Smooth muscle cell (in vitro differentiated cells): ENCODE data around the gene VCAM1. TPM values are rescaled to one million over a fixed set of nuclear protein-coding genes. Genes with fewer than 3 reads are reported as not detected.

Source experiments
- DNase-seq: peaks from one replicate; lab custom pipeline; 2025; ENCODE audit not compliant: unreplicated experiment; lab: John Stamatoyannopoulos, UW
- H2AFZ ChIP-seq: fragments of 200-600 bp; sonication (generic); 2 replicates; pipeline ENCODE4 v1.6.0; 2016; ENCODE audit warnings: antibody characterized with exemption, low read depth, mild to moderate bottlenecking
- H3F3A ChIP-seq: fragments of 200-600 bp; sonication (generic); 2 replicates; pipeline ENCODE4 v1.6.0; 2017; ENCODE audit warnings: antibody characterized with exemption, low read depth
- H3K27ac ChIP-seq: fragments of 200-600 bp; sonication (generic); 2 replicates; pipeline ENCODE4 v1.5.1; 2016; ENCODE audit warnings: low read depth, mild to moderate bottlenecking
- H3K27me3 ChIP-seq: fragments of 200-600 bp; sonication (generic); 2 replicates; pipeline ENCODE4 v1.6.1; 2016; ENCODE audit warnings: low read depth, mild to moderate bottlenecking
- H3K36me3 ChIP-seq: fragments of 200-600 bp; sonication (generic); 2 replicates; pipeline ENCODE4 v1.5.1; 2016; ENCODE audit warnings: low read depth
- H3K4me1 ChIP-seq: fragments of 200-600 bp; sonication (generic); 2 replicates; pipeline ENCODE4 v1.5.1; 2016; ENCODE audit warnings: low read depth
- H3K4me2 ChIP-seq: fragments of 200-600 bp; sonication (generic); 2 replicates; pipeline ENCODE4 v1.6.0; 2016; ENCODE audit warnings: mild to moderate bottlenecking
- H3K4me3 ChIP-seq: fragments of 200-600 bp; sonication (generic); 2 replicates; pipeline ENCODE4 v1.5.1; 2016; ENCODE audit warnings: mild to moderate bottlenecking
- H3K79me2 ChIP-seq: fragments of 200-600 bp; sonication (generic); 2 replicates; pipeline ENCODE4 v1.6.0; 2016; ENCODE audit warnings: low read depth, mild to moderate bottlenecking
- H3K9ac ChIP-seq: fragments of 200-600 bp; sonication (generic); 2 replicates; pipeline ENCODE4 v1.6.0; 2016; ENCODE audit warnings: low read depth
- H3K9me3 ChIP-seq: fragments of 200-600 bp; sonication (generic); replicated peaks from 2 replicates; pipeline ENCODE4 v1.5.1; 2016; ENCODE audit warnings: low read depth
- H4K20me1 ChIP-seq: fragments of 200-600 bp; sonication (generic); 2 replicates; pipeline ENCODE4 v1.6.0; 2016; ENCODE audit warnings: low read depth
- WGBS: methylation state at CpG from one replicate; pipeline ENCODE4 v1.1.7; 2016; ENCODE audit warnings: low lambda C conversion rate; 5-methylcytosine and 5-hydroxymethylcytosine counted together
- polyA plus RNA-seq: library from polyadenylated mRNA; unstranded; fragments of >200 nt; fragmentation: Nextera tagmentation; extraction: Ambion mirVana; gene quantifications from 2 replicates; pipeline ENCODE4 v1.2.1, GENCODE V29; 2016
- total RNA-seq: library from RNA; depleted of rRNA; stranded (reverse); fragments of >200 nt; gene quantifications from 2 replicates; pipeline ENCODE4 v1.2.3, GENCODE V29; 2014
- TF ChIP-seq, protein P1 (sequence below): fragments of 200-600 bp; sonication (generic); IDR thresholded peaks from 2 replicates; pipeline ENCODE4 v1.5.1; 2017; ENCODE audit warnings: borderline replicate concordance, mild to moderate bottlenecking, antibody characterized with exemption; ENCODE audit not compliant: insufficient read depth, poor library complexity, severe bottlenecking

The VCAM1 gene
- total and polyA plus RNA-seq, 2 experiments from 2014 or later = 63.8 to 105 TPM

DNA sequence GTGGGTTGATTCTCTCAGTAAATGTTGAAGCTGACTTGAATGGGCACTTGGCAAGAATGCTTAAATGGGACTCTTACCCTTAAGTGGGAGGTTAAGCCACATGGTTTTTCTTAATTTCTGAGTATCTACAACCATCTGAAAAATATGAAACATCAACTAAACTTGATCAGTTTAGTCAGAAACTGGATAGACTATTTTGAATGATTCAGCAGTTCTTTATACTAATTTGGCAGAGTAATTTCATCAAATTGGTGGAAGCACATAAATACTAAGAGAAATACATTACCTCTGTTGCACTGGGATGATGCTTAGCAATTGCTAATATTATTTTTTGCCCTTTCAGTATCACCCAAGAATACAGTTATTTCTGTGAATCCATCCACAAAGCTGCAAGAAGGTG lies 4.7 kb downstream of the VCAM1 start:
- peaks cover 23% of the 10 kb centered on the region for H3K4me1 ChIP-seq
- no peak overlapping the region for H3K27ac ChIP-seq

DNA sequence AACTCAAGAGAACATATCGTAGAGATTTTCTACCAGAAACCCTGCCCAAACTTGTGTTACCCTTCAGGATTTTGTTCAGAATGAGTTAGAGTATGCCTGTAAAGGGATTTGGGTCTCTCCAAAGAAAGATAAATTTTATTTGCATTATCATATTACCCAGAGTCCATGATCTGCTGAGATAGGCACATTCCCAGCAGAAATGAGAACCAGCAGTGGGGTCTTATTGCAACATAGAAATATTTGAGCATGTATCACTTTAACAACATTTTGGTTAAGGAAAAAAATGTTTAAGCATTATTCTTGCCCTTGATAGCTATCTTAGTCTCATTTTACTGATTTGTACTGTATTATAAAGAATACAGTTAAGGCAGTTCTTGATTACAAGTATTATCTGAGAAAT lies 10.6 kb downstream of the VCAM1 start:
- no peaks in the 10 kb centered on the region for H4K20me1 ChIP-seq
- no peak overlapping the region for H3K27ac ChIP-seq
- 92% methylated on average over 1 of the region's 1 CpG for WGBS
- H3K79me2 ChIP-seq = no peaks in the 10 kb centered on the region
- H3K4me3 ChIP-seq = no peak overlapping the region
- peaks cover 11% of the 10 kb centered on the region for H3K4me1 ChIP-seq
- TF ChIP-seq, protein P1, sequence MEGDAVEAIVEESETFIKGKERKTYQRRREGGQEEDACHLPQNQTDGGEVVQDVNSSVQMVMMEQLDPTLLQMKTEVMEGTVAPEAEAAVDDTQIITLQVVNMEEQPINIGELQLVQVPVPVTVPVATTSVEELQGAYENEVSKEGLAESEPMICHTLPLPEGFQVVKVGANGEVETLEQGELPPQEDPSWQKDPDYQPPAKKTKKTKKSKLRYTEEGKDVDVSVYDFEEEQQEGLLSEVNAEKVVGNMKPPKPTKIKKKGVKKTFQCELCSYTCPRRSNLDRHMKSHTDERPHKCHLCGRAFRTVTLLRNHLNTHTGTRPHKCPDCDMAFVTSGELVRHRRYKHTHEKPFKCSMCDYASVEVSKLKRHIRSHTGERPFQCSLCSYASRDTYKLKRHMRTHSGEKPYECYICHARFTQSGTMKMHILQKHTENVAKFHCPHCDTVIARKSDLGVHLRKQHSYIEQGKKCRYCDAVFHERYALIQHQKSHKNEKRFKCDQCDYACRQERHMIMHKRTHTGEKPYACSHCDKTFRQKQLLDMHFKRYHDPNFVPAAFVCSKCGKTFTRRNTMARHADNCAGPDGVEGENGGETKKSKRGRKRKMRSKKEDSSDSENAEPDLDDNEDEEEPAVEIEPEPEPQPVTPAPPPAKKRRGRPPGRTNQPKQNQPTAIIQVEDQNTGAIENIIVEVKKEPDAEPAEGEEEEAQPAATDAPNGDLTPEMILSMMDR = no peak
- H3K27me3 ChIP-seq = no peaks in the 10 kb centered on the region
- no peaks in the 10 kb centered on the region for H3K9me3 ChIP-seq
- no peak overlapping the region for H2AFZ ChIP-seq
- H3K4me2 ChIP-seq = no peak overlapping the region
- no peak overlapping the region for H3K9ac ChIP-seq
- peaks cover 5% of the 10 kb centered on the region for H3K36me3 ChIP-seq
- H3F3A ChIP-seq = no peaks in the 10 kb centered on the region
- DNase-seq = no peak

More for the DNA sequence above, 4.7 kb downstream of the VCAM1 start:
- Histone ChIP-seq H3K79me2 (peaks cover 14% of the 10 kb centered on the region), H3F3A (no peaks in the 10 kb centered on the region), H2AFZ (no peak overlapping the region), H3K4me3 (no peak overlapping the region), H3K27me3 (no peaks in the 10 kb centered on the region), H3K9me3 (no peaks in the 10 kb centered on the region), H3K4me2 (no peak overlapping the region), H3K9ac (no peak overlapping the region), H3K36me3 (no peaks in the 10 kb centered on the region), H4K20me1 (no peaks in the 10 kb centered on the region)
- DNase-seq = no peak
- TF ChIP-seq, protein P1 = no peak

DNA sequence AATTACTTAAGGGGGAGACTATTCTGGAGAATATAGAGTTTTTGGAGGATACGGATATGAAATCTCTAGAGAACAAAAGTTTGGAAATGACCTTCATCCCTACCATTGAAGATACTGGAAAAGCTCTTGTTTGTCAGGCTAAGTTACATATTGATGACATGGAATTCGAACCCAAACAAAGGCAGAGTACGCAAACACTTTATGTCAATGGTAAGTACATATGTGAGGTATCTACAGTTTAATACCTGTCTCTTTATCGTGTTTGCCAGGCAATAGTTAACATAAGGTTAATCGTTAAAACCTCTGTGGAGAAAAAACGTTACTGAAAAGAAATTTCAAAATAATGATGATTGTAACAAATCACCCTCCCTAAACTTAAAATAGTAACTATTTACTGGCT lies 11.8 kb downstream of the VCAM1 start:
- Histone ChIP-seq H3K9ac (no peak overlapping the region), H3F3A (no peaks in the 10 kb centered on the region), H3K4me3 (no peak overlapping the region), H3K4me2 (no peak overlapping the region), H2AFZ (no peak overlapping the region), H3K36me3 (peaks cover 5% of the 10 kb centered on the region), H4K20me1 (no peaks in the 10 kb centered on the region), H3K27me3 (no peaks in the 10 kb centered on the region), H3K27ac (no peak overlapping the region), H3K4me1 (peaks cover 22% of the 10 kb centered on the region), H3K9me3 (no peaks in the 10 kb centered on the region), H3K79me2 (no peaks in the 10 kb centered on the region)
- TF ChIP-seq, protein P1 = no peak
- no peak for DNase-seq
- WGBS = 91% methylated on average over 6 of the region's 6 CpGs

DNA sequence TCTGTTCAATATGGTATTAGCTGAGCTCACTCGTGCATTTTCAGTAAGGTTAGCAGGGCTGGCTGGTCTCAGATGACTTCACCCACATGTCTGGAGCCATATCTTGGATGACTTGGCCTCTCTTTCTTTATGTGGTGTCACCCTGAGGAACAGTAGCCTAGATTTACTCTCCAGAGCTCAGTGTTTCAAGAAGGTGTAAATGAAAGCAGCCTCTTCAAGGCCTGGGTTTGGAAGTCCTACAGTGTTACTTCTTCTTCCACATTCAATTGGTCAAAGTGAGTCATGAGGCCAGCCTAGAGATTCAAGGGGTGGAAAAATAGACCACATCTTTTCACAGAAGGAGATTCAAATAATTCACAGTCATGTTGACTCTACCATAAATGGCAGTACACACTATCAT lies 12.2 kb downstream of the VCAM1 start:
- H3K36me3 ChIP-seq = peaks cover 5% of the 10 kb centered on the region
- no peak overlapping the region for H3K4me3 ChIP-seq
- 71% methylated on average over 1 of the region's 1 CpG for WGBS
- no peaks in the 10 kb centered on the region for H3K79me2 ChIP-seq
- no peaks in the 10 kb centered on the region for H3K9me3 ChIP-seq
- peaks cover 22% of the 10 kb centered on the region for H3K4me1 ChIP-seq
- no peaks in the 10 kb centered on the region for H4K20me1 ChIP-seq
- DNase-seq = no peak
- no peaks in the 10 kb centered on the region for H3F3A ChIP-seq
- TF ChIP-seq, protein P1 = no peak
- no peak overlapping the region for H2AFZ ChIP-seq
- no peak overlapping the region for H3K27ac ChIP-seq
- H3K27me3 ChIP-seq = no peaks in the 10 kb centered on the region
- H3K9ac ChIP-seq = no peak overlapping the region
- no peak overlapping the region for H3K4me2 ChIP-seq
